Small intestine (tissue), 7 donors: ENCODE data around the gene MCF2L. TPM values are rescaled to one million over a fixed set of nuclear protein-coding genes. Genes with fewer than 3 reads are reported as not detected.

Experiments used
- DNase-seq, 2 donors: peaks; one replicate each; pipeline versions ENCODE4 v3.0.0 to v3.0.0-alpha.2; 2013
- FAIRE-seq: peaks from 2 replicates; lab custom pipeline; 2012; peaks lifted over from hg19 to GRCh38; lab: Jason Lieb, UNC
- H3K27ac ChIP-seq, 3 donors: one replicate each; pipeline ENCODE4 v1.5.1; 2013; ENCODE audit warnings: low read length in 2 of 3, mild to moderate bottlenecking in 2 of 3, control low read depth in 1 of 3, inconsistent platforms in 1 of 3, low read depth in 1 of 3, moderate library complexity in 1 of 3
- H3K27me3 ChIP-seq, 3 donors: one replicate each; pipeline ENCODE4 v1.6.1; 2013; ENCODE audit warnings: low read length in 3 of 3, inconsistent platforms in 1 of 3; ENCODE audit not compliant: control insufficient read depth in 3 of 3, insufficient read depth in 3 of 3
- H3K36me3 ChIP-seq, 3 donors: one replicate each; pipeline ENCODE4 v1.6.1; 2013; ENCODE audit warnings: low read length in 3 of 3, inconsistent platforms in 1 of 3, low read depth in 1 of 3, mild to moderate bottlenecking in 1 of 3, moderate library complexity in 1 of 3; ENCODE audit not compliant: control insufficient read depth in 3 of 3, insufficient read depth in 2 of 3
- H3K4me1 ChIP-seq, 3 donors: one replicate each; pipeline ENCODE4 v1.6.1; 2013; ENCODE audit warnings: low read length in 2 of 3, inconsistent platforms in 1 of 3, low read depth in 1 of 3, mild to moderate bottlenecking in 1 of 3, moderate library complexity in 1 of 3; ENCODE audit not compliant: control insufficient read depth in 3 of 3, insufficient read depth in 2 of 3
- H3K4me3 ChIP-seq, 3 donors: one replicate each; pipeline ENCODE4 v1.5.1; 2013; ENCODE audit warnings: low read length in 3 of 3, control low read depth in 1 of 3, inconsistent platforms in 1 of 3, low read depth in 1 of 3, mild to moderate bottlenecking in 1 of 3, moderate library complexity in 1 of 3
- H3K9me3 ChIP-seq, 2 donors: one replicate each; pipeline ENCODE4 v1.6.1; 2013; ENCODE audit warnings: low read depth in 1 of 2, low read length in 1 of 2; ENCODE audit not compliant: control insufficient read depth in 2 of 2, insufficient read depth in 1 of 2
- WGBS, 3 donors: extraction: QIAGEN DNeasy Blood & Tissue Kit; methylation state at CpG; one replicate each; pipeline ENCODE4 v1.1.7; 2013; 5-methylcytosine and 5-hydroxymethylcytosine counted together
- polyA plus RNA-seq, 4 donors: library from polyadenylated mRNA; stranded (reverse) in 3 of 4; unstranded in 1 of 4; fragments of 200-250 nt in 3 of 4; fragments of 120-200 nt in 1 of 4; gene quantifications; one replicate each; pipeline versions ENCODE4 v1.2.1 to v1.2.3, GENCODE V29; 2013
- donor health status: healthy with polysubstance abuse.
- donor health status: control.
- donor health status: control.
- donor health status: Bipolar disorder and iron deficiency.
- donor health status: healthy.

MCF2L gene
- polyA plus RNA-seq, 4 donors: 12.2 to 37.1 (median 22.0) TPM

DNA sequence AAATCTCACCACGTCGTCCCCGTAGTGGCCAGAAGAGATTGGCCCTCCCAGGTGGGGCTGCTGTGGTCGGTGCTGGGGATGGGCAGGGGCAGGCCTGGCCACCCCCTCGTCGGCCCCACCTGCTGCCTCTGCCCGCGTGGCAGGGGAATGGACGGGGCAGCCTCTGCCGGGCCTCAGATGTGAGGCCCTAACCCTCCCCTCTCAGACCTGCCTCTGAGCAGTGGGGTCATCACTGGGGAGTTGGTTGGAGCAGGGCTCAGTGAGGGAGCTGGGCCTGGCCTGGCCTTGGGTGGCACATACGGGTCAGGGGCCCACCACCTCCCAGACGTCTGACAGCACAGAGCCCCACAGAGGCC is 41.5 kb downstream of the MCF2L start:
- Histone ChIP-seq H3K4me1 (peaks cover 0 to 15% (median 0%) of the 10 kb centered on the region in 3 donors), H3K36me3 (peaks cover 0 to 48% (median 0%) of the 10 kb centered on the region in 3 donors), H3K4me3 (no peak overlapping the region), H3K9me3 (no peaks in the 10 kb centered on the region), H3K27me3 (no peaks in the 10 kb centered on the region), H3K27ac (no peak overlapping the region)
- DNase-seq (no peak), FAIRE-seq (no peak)
- WGBS, 3 donors: 71 to 76% (median 76%) methylated on average over 11 to 12 of the region's 12 CpGs

DNA sequence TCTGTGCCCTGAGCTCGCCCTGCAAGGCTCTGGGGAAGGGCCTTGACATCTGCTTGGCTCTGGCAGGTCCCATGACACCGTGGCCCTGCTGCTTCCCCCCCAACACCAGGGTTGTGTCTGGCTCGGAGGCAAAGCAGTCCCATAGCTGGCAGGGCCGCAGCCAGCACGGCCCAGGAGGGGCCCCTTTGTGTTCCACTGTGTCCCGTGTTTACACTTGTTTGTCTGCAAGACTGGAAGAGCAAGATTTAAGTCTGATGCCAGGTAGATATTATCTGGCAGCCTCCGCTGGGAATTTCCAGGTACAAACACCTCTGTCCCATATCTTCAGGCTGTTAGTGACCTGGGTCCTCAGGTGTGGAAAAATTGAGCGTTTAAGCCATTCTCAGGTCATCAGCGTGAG is 44.3 kb downstream of the MCF2L start:
- Histone ChIP-seq H3K27me3 (no peaks in the 10 kb centered on the region), H3K4me1 (peaks cover 0 to 15% (median 0%) of the 10 kb centered on the region in 3 donors), H3K4me3 (no peak overlapping the region), H3K36me3 (peaks cover 0 to 57% (median 0%) of the 10 kb centered on the region in 3 donors), H3K27ac (no peak overlapping the region), H3K9me3 (no peaks in the 10 kb centered on the region)
- WGBS, 3 donors: 28 to 66% (median 38%) methylated on average over 9 of the region's 9 CpGs
- DNase-seq: no peak
- no peak for FAIRE-seq

DNA sequence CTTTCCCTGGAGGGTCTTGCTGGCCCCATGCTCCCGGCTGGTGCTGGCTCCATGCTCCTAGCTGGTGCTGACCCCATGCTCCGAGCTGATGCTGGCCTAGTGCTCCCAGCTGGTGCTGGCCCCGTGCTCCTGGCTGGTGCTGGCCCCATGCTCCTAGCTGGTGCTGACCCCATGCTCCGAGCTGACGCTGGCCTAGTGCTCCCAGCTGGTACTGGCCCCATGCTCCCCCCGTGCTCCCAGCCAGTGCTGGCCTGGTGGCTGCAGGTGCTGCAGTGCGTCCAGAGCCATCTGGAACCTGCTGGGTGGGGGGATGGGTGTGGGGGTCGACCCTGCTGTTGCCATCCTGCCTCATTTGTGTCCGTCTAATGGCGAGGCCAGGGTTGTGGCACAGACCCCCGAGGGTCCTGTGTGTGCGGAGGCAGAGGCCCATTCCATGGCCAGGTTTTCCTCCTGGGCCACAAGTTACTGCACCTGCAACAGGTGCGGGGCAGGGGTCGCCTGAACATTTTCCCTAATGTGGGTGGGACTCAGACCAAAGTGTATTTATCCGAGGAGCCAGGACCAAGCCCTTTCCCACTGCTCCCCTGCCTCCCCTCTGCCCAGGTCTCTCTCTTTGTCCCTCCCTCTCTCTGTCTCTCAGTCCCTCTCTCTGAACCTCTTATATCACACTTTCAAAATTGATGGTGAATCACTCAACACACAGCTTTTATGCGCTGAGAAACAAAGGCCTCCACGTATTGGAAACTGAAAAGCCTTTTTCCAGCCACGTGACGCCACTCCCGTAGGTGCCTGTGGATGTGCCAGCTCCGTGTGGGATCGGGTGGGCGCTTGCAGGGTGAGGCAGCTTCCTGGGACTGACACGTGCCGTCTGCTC is 45.1 kb downstream of the MCF2L start:
- WGBS, 3 donors: 76 to 85% (median 80%) methylated on average over 25 of the region's 25 CpGs
- no peak overlapping the region for H3K27ac ChIP-seq

DNA sequence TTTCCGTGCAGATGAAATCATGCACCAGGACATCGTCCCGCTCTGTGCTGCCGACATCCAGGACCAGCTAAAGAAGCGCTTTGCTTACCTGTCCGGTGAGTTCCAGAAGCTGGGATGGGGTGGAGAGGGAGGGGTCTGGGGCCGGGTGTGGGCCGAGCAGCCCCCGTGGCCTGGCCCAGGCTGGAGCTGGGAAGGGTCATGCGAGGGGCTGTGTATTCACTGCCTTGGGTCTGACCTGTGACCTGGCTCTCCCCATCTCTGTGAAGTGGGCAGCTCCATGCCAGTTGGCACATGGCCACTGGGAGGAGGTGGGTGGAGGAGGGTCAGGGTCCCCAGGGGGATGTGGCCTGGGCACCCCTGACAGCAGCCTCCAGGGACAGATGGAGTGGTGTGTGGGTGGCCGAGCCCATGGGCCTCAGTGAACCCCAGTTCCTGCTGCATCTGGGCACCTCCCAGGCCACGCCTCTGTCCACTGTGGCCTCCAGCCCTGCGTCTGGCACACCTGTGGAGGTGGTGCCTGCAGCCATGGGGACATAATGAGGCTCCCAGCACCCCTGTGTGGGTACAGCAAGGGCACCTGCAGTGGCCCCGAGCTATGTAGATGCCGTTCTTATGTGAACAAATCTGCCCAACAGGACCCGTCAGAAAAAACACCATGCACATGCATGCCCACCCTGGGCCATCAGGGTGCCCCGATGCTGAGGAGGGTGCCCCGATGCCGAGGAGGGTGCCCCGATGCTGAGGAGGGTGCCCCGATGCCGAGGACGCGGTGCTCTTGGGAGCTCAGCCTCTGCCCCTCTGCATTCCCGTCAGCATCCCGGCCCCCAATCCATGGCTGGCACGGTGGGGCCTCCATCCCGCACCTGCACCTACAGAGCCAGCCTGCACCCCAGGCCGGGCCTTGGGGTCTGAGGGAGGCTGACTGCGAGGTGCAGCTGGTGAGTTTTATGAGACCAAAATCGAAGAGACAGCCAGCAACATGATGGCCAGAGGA is 46.0 kb downstream of the MCF2L start:
- DNase-seq (no peak), FAIRE-seq (no peak)
- Histone ChIP-seq H3K4me3 (no peak overlapping the region), H3K36me3 (peaks cover 0 to 70% (median 0%) of the 10 kb centered on the region in 3 donors), H3K4me1 (peaks cover 0 to 10% (median 0%) of the 10 kb centered on the region in 3 donors), H3K27ac (no peak overlapping the region), H3K27me3 (no peaks in the 10 kb centered on the region), H3K9me3 (no peaks in the 10 kb centered on the region)
- 88 to 91% (median 89%) methylated on average over 31 of the region's 31 CpGs for WGBS, 3 donors

More for the DNA sequence above, 45.1 kb downstream of the MCF2L start:
- Histone ChIP-seq H3K4me1 (peaks cover 0 to 15% (median 0%) of the 10 kb centered on the region in 3 donors), H3K27me3 (no peaks in the 10 kb centered on the region), H3K4me3 (no peak overlapping the region), H3K36me3 (peaks cover 0 to 65% (median 0%) of the 10 kb centered on the region in 3 donors), H3K9me3 (no peaks in the 10 kb centered on the region)
- FAIRE-seq: no peak
- DNase-seq: no peak

DNA sequence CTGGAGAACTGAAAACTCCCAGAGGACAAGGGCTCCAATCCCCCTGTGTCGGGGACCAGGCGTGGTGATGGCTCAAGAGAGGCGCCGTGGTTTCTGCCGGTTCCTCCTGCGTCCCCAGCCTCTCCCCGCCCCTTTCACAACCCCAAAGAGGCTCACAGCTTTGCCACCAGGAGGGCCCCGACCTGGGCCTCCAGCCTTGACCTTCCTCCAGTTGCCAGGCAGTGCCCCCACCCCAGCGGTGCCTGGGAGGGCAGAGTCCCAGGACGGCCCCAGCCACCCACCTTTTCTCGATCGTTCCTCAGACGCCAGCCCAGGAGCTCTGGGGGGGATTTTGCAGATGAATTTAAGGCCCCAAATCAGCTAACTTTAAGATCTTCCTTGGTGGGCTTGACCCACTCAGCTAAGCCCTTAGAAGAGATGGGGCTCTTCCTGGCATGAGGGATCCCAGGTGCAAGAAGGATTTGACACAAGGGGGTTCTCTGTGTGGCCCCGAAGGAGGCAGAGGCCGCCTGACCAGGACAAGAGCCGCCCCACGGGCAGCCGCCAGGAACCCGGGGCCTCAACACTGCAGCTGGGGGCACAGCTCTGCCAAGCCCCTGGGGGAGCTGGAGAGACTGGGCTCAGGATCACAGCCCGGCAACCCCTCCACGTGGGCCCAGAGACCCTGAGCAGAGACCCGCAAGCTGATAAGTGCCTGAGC is 47.0 kb downstream of the MCF2L start:
- DNase-seq: no peak

DNA sequence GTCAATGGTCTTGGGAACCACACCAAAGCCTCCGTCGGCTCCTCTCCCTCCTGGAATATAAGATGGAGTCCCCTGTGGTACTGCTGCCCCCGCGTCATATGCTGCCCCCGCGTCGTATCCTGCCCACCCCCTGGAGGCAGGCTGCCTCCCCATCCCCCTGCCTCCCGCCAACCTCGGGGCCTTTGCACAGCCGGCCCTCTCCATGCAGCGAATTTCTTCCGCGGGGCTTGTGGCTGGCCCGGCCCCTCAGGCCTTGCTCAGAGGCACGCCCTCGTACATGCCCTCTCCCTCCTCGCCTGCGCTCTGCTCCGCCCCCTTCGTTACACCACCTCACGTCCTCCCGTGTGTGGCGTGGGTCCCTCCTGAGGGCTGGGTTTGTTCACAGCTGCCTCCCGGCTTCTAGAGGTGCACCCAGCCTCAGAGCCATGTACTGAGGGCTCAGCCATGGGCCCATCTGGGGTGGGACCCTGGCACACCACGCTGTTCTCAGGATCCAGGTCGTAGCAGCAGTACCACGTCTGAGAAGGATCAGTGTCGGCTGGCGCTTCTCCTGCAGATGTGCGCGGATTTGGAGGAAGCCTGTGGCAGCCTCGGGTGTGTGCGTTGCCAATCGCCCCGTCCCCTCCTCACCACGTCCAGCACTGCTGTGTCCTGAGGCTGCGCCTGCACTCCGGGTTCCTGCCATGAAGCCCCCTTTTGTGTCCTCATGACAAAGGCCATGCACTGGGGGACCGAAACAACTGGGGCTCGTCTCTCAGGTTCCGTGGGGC is 47.7 kb downstream of the MCF2L start:
- H3K27me3 ChIP-seq: no peaks in the 10 kb centered on the region
- FAIRE-seq (no peak), DNase-seq (no peak)
- no peak overlapping the region for H3K4me3 ChIP-seq
- H3K36me3 ChIP-seq: peaks cover 0 to 72% (median 0%) of the 10 kb centered on the region in 3 donors
- H3K9me3 ChIP-seq: peaks cover 0 to 4% of the 10 kb centered on the region in 2 donors
- peaks cover 0 to 10% (median 0%) of the 10 kb centered on the region in 3 donors for H3K4me1 ChIP-seq
- 90 to 93% (median 92%) methylated on average over 36 to 41 of the region's 41 CpGs for WGBS, 3 donors
- H3K27ac ChIP-seq: no peak overlapping the region

More for the DNA sequence above, 47.0 kb downstream of the MCF2L start:
- Histone ChIP-seq H3K27me3 (no peaks in the 10 kb centered on the region), H3K27ac (no peak overlapping the region), H3K4me3 (no peak overlapping the region), H3K4me1 (peaks cover 0 to 10% (median 0%) of the 10 kb centered on the region in 3 donors), H3K9me3 (peaks cover 0 to 4% of the 10 kb centered on the region in 2 donors), H3K36me3 (peaks cover 0 to 70% (median 0%) of the 10 kb centered on the region in 3 donors)
- WGBS, 3 donors: 83 to 87% (median 85%) methylated on average over 17 to 22 of the region's 22 CpGs
- FAIRE-seq: no peak

DNA sequence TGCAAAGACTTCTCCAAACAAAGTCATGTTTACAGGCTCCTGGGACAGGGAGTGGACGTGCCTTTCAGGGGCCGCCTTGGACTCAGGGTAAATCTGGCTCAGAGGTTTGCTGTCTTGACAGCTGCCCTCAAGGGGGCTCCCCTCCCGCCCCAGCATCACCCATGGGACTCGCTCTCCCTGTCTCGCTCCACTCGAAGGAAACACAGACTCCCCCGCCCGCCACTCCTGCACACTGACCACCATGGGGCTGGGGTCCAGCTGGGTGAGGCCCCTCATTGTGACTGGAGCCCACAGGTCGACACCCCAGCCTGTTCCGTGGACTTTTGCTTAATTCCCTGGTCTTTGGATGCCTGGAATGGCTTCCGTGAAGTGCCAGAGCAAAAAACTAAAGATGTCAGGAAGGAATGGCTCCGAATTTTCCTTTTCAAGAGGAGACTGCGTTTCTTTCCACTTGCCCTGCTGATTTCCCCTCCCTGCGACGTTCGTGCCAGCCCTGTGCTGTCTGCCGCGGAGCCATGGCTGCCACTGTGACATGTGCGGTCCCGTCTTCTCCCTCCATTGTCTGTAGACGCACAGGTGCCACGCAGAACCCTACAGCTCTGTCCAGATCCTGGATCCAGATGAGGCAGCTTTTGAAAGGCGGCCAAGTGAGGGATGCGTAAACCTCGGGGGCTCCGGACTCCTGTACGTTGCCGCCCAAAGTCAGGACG is 48.6 kb downstream of the MCF2L start:
- FAIRE-seq (no peak), DNase-seq (no peak)
- Histone ChIP-seq H3K4me3 (no peak overlapping the region), H3K4me1 (peaks cover 0 to 10% (median 0%) of the 10 kb centered on the region in 3 donors), H3K27ac (no peak overlapping the region), H3K27me3 (no peaks in the 10 kb centered on the region), H3K9me3 (peaks cover 0 to 4% of the 10 kb centered on the region in 2 donors), H3K36me3 (peaks cover 0 to 75% (median 0%) of the 10 kb centered on the region in 3 donors)
- WGBS, 3 donors: 87 to 91% (median 88%) methylated on average over 29 of the region's 29 CpGs
